ENCODE results near the gene MARK3. TPM values are rescaled to one million over a fixed set of nuclear protein-coding genes. Genes with fewer than 3 reads are reported as not detected.

MARK3 gene
- total and polyA plus RNA-seq, 2 of the 13 experiments (the other 11 are each of a cell fraction or from before 2014, with no cell fraction given), result 47.7 to 56.6 TPM

GRCh38 chr14:103361867-103362266 lies 23.3 kb upstream of the MARK3 start:
- peak; percentile 80 for DNase-seq (ENCODE audit: low spot score)
- Histone ChIP-seq H3K27me3 (ENCODE audit: control insufficient read depth in 1 of 2, insufficient read depth in 2 of 2, low read length in 2 of 2) (no peaks in the 10 kb centered on the region), H2AFZ (ENCODE audit: low read length) (no peak overlapping the region), H3K27ac (ENCODE audit: extremely low read length, insufficient read depth, low read length) (no peak overlapping the region), H3K79me2 (ENCODE audit: insufficient read depth, low read length) (no peaks in the 10 kb centered on the region), H3K9ac (ENCODE audit: insufficient read depth, low read depth, low read length) (no peak overlapping the region), H4K20me1 (ENCODE audit: insufficient read depth, low read length) (no peaks in the 10 kb centered on the region), H3K4me3 (replicated peaks in 1 of 3; ENCODE audit: insufficient read depth in 1 of 3, low read depth in 2 of 3, low read length in 3 of 3) (no peak overlapping the region), H3K4me2 (ENCODE audit: low read depth, low read length) (peak overlapping the region; percentile 45), H3K9me3 (ENCODE audit: low read length) (peaks cover 9% of the 10 kb centered on the region), H3K36me3 (replicated peaks in 1 of 2; ENCODE audit: control insufficient read depth in 1 of 2, insufficient read depth in 2 of 2, low read length in 2 of 2) (no peaks in the 10 kb centered on the region), H3K4me1 (ENCODE audit: insufficient read depth, low read length) (peaks cover 36% of the 10 kb centered on the region)
- FAIRE-seq, result no peak
- in situ Hi-C loops (cut with HindIII; ENCODE audit: extremely low pct_ligation_motif_present, low pct_unique_long_range_greater_than_20kb) (no loop called here), intact Hi-C loops (cut with micrococcal nuclease; ENCODE audit: unreplicated experiment) (no loop called here)
- peak; percentile 68; the same call in 2 of the 3 replicates for ATAC-seq
- ChIA-PET CTCF (ENCODE audit: low intra/inter-chr PET ratio, low total read pairs) (no interaction called here), POLR2A (interaction anchor here (0.8 kb wide), 1 partner anchor 28 kb away, joined by 3 read pairs; the partner anchor contains the start of gene EIF5)
- 26% methylated on average over 5 of the region's 5 CpGs for WGBS (ENCODE audit: low lambda C conversion rate)
- no TSS peak for BruUV-seq (replicated peaks)
- TF ChIP-seq, protein P1, sequence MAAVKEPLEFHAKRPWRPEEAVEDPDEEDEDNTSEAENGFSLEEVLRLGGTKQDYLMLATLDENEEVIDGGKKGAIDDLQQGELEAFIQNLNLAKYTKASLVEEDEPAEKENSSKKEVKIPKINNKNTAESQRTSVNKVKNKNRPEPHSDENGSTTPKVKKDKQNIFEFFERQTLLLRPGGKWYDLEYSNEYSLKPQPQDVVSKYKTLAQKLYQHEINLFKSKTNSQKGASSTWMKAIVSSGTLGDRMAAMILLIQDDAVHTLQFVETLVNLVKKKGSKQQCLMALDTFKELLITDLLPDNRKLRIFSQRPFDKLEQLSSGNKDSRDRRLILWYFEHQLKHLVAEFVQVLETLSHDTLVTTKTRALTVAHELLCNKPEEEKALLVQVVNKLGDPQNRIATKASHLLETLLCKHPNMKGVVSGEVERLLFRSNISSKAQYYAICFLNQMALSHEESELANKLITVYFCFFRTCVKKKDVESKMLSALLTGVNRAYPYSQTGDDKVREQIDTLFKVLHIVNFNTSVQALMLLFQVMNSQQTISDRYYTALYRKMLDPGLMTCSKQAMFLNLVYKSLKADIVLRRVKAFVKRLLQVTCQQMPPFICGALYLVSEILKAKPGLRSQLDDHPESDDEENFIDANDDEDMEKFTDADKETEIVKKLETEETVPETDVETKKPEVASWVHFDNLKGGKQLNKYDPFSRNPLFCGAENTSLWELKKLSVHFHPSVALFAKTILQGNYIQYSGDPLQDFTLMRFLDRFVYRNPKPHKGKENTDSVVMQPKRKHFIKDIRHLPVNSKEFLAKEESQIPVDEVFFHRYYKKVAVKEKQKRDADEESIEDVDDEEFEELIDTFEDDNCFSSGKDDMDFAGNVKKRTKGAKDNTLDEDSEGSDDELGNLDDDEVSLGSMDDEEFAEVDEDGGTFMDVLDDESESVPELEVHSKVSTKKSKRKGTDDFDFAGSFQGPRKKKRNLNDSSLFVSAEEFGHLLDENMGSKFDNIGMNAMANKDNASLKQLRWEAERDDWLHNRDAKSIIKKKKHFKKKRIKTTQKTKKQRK (IDR thresholded peaks at IDR 0.05; ENCODE audit: low read length), result no peak
- TF ChIP-seq FOXP4 (CRISPR knock-in tag; IDR thresholded peaks at IDR 0.05) (0 out of 2 replicates have a peak, but pooled peaks have one; percentile 32), KLF16 (CRISPR knock-in tag; IDR thresholded peaks at IDR 0.05) (no peak), ZNF331 (CRISPR knock-in tag; IDR thresholded peaks at IDR 0.05) (peak; percentile 50; the same call in 1 of the 2 replicates), RCOR2 (CRISPR knock-in tag; IDR thresholded peaks at IDR 0.05) (0 out of 2 replicates have a peak, but pooled peaks have one; percentile 39), TFDP2 (CRISPR knock-in tag; IDR thresholded peaks at IDR 0.05) (no peak), NR3C1 (CRISPR knock-in tag; IDR thresholded peaks at IDR 0.05) (no peak), ZNF24 (IDR thresholded peaks at IDR 0.05) (no peak), TBL1XR1 (IDR thresholded peaks at IDR 0.05; ENCODE audit: borderline replicate concordance, low read length, partially characterized antibody) (no peak), ZNF572 (CRISPR knock-in tag; IDR thresholded peaks at IDR 0.05) (no peak), LCORL (IDR thresholded peaks at IDR 0.05) (no peak), LCORL (CRISPR knock-in tag; IDR thresholded peaks at IDR 0.05) (no peak), ZFAT (CRISPR knock-in tag; conservative IDR thresholded peaks at IDR 0.05) (no peak), GTF2F1 (IDR thresholded peaks at IDR 0.05; ENCODE audit: low read length) (no peak), ZFYVE20 (CRISPR knock-in tag; IDR thresholded peaks at IDR 0.05; ENCODE audit: borderline replicate concordance, low read depth) (no peak), RNF2 (conservative IDR thresholded peaks at IDR 0.05; ENCODE audit: low read depth) (no peak), MIER3 (CRISPR knock-in tag; IDR thresholded peaks at IDR 0.05; ENCODE audit: borderline replicate concordance) (no peak), CREBL2 (CRISPR knock-in tag; IDR thresholded peaks at IDR 0.05; ENCODE audit: borderline replicate concordance) (no peak), ZNF839 (CRISPR knock-in tag; IDR thresholded peaks at IDR 0.05; ENCODE audit: borderline replicate concordance) (no peak)
- TF ChIP-seq, protein P2, sequence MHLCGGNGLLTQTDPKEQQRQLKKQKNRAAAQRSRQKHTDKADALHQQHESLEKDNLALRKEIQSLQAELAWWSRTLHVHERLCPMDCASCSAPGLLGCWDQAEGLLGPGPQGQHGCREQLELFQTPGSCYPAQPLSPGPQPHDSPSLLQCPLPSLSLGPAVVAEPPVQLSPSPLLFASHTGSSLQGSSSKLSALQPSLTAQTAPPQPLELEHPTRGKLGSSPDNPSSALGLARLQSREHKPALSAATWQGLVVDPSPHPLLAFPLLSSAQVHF (CRISPR knock-in tag; IDR thresholded peaks at IDR 0.05), result no peak
